HCT116 (cell line): ENCODE results near the gene GMDS. TPM values are rescaled to one million over a fixed set of nuclear protein-coding genes. Genes with fewer than 3 reads are reported as not detected.

Experiments
- ATAC-seq: fragments of 200-7000 bp; cut with Tn5 transposase; 2 replicates; pipeline ENCODE4 v1.9.1; 2020; ENCODE audit warnings: mild to moderate bottlenecking, moderate library complexity
- BruUV-seq: library from RNA; stranded (reverse); fragments of 400-500 nt; replicated peaks from 2 replicates; lab custom pipeline; 2021; lab: Mats Ljungman, UMichigan
- CTCF ChIA-PET: fragments of 300-600 bp; sonication (Branson Sonifier 250); formaldehyde crosslinking; loops from one replicate; lab custom pipeline; 2021; ENCODE audit warnings: antibody characterized with exemption; lab: Charles Lee
- POLR2A ChIA-PET: fragments of 300-600, 350-600 bp; sonication (Branson Sonifier 250); formaldehyde crosslinking; loops from one replicate; lab custom pipeline; 2021; ENCODE audit warnings: antibody characterized with exemption; lab: Charles Lee
- RAD21 ChIA-PET, 2 experiments: fragments of 300-600 bp; sonication (Branson Sonifier 250); formaldehyde crosslinking; loops; one replicate each; lab custom pipeline; 2023; ENCODE audit warnings: low total read pairs in 2 of 2; ENCODE audit not compliant: uncharacterized antibody in 2 of 2, unreplicated experiment in 2 of 2, low non-redundant PET in 1 of 2; lab: Charles Lee
- DNase-seq: peaks from one replicate; pipeline ENCODE4 v3.0.0-alpha.2; 2010; ENCODE audit warnings: low read depth, low spot score
- H2AFZ ChIP-seq: fragments of 200-600 bp; shearing (Covaris generic), sonication (generic); 2 replicates; pipeline ENCODE4 v1.6.1; 2017; ENCODE audit warnings: low read depth, mixed run types, mixed read lengths, antibody characterized with exemption, low read length; ENCODE audit not compliant: poor library complexity, severe bottlenecking
- H3K27ac ChIP-seq: 2 replicates; pipeline ENCODE4 v1.5.1; 2012; ENCODE audit warnings: low read depth, low read length
- H3K27me3 ChIP-seq: fragments of 200-600 bp; sonication (generic); 2 replicates; pipeline ENCODE4 v1.6.1; 2016; ENCODE audit warnings: mixed run types, low read length, mixed read lengths; ENCODE audit not compliant: insufficient read depth
- H3K36me3 ChIP-seq, 2 experiments: fragments of 200-500 bp in 1 of 2; fragments of 200-600 bp in 1 of 2; sonication (Bioruptor generic) in 1 of 2; sonication (generic) in 1 of 2; 2 replicates each; pipeline versions ENCODE4 v1.5.1 to v1.6.1; 2014 to 2016; ENCODE audit warnings: low read length in 2 of 2, inconsistent platforms in 1 of 2, mixed read lengths in 1 of 2, mixed run types in 1 of 2; ENCODE audit not compliant: insufficient read depth in 2 of 2, control insufficient read depth in 1 of 2
- H3K4me1 ChIP-seq, 2 experiments: fragments of 200-600 bp in 1 of 2; sonication (generic) in 1 of 2; 2 replicates each; pipeline versions ENCODE4 v1.5.1 to v1.6.1; 2012 to 2017; ENCODE audit warnings: low read length in 2 of 2, inconsistent platforms in 1 of 2, mild to moderate bottlenecking in 1 of 2, mixed read lengths in 1 of 2, mixed run types in 1 of 2, moderate library complexity in 1 of 2; ENCODE audit not compliant: insufficient read depth in 2 of 2, control insufficient read depth in 1 of 2
- H3K4me2 ChIP-seq: fragments of 200-600 bp; sonication (generic); 2 replicates; pipeline ENCODE4 v1.6.1; 2017; ENCODE audit warnings: mixed run types, low read length, mixed read lengths
- H3K4me3 ChIP-seq, 2 experiments: fragments of 200-600 bp in 1 of 2; sonication (generic) in 1 of 2; replicated peaks in 1 of 2; 2 replicates each; pipeline ENCODE4 v1.5.1; 2011 to 2016; ENCODE audit warnings: low read length in 2 of 2, control low read depth in 1 of 2, low read depth in 1 of 2, mild to moderate bottlenecking in 1 of 2, mixed read lengths in 1 of 2, mixed run types in 1 of 2
- H3K79me2 ChIP-seq: fragments of 200-600 bp; sonication (generic); 2 replicates; pipeline ENCODE4 v1.6.1; 2017; ENCODE audit warnings: mild to moderate bottlenecking, mixed run types, low read length, moderate library complexity, mixed read lengths; ENCODE audit not compliant: insufficient read depth
- H3K9ac ChIP-seq: fragments of 200-600 bp; sonication (generic); 2 replicates; pipeline ENCODE4 v1.6.1; 2016; ENCODE audit warnings: low read length, mixed read lengths
- H3K9me2 ChIP-seq: fragments of 200-600 bp; sonication (generic), shearing (Covaris generic); 2 replicates; pipeline ENCODE4 v1.6.1; 2017; ENCODE audit warnings: mixed run types, mild to moderate bottlenecking, moderate library complexity; ENCODE audit not compliant: insufficient read depth
- H3K9me3 ChIP-seq, 2 experiments: fragments of 200-500 bp in 1 of 2; fragments of 200-600 bp in 1 of 2; sonication (Bioruptor generic) in 1 of 2; sonication (generic) in 1 of 2; 2 replicates each; pipeline ENCODE4 v1.6.1; 2014 to 2017; ENCODE audit warnings: low read length in 2 of 2, mixed read lengths in 2 of 2, inconsistent platforms in 1 of 2, low read depth in 1 of 2, mild to moderate bottlenecking in 1 of 2, mixed run types in 1 of 2, moderate library complexity in 1 of 2; ENCODE audit not compliant: control insufficient read depth in 1 of 2, insufficient read depth in 1 of 2
- H4K20me1 ChIP-seq: fragments of 200-600 bp; sonication (generic), shearing (Covaris generic); 2 replicates; pipeline ENCODE4 v1.6.1; 2017; ENCODE audit warnings: mixed run types, mild to moderate bottlenecking, moderate library complexity; ENCODE audit not compliant: insufficient read depth
- ATF3 ChIP-seq: IDR thresholded peaks from 2 replicates; pipeline ENCODE4 v1.6.1; 2012
- CBX3 ChIP-seq: IDR thresholded peaks from 2 replicates; pipeline ENCODE4 v1.6.1; 2012; ENCODE audit warnings: low read depth
- CEBPB ChIP-seq: IDR thresholded peaks from 2 replicates; pipeline ENCODE4 v1.6.1; 2012; ENCODE audit warnings: low read depth
- EGR1 ChIP-seq: IDR thresholded peaks from 2 replicates; pipeline ENCODE4 v1.6.1; 2012; ENCODE audit warnings: low read depth
- ELF1 ChIP-seq: IDR thresholded peaks from 2 replicates; pipeline ENCODE4 v1.6.1; 2012; ENCODE audit warnings: low read depth, borderline replicate concordance
- EZH2phosphoT487 ChIP-seq: fragments of 200-600 bp; IDR thresholded peaks from 2 replicates; pipeline ENCODE4 v1.6.1; 2018; ENCODE audit warnings: antibody characterized with exemption, borderline replicate concordance
- FOSL1 ChIP-seq: IDR thresholded peaks from 2 replicates; pipeline ENCODE4 v1.6.1; 2012; ENCODE audit warnings: low read depth
- POLR2A ChIP-seq: IDR thresholded peaks from 2 replicates; pipeline ENCODE4 v1.7.0; 2011; ENCODE audit warnings: borderline replicate concordance; ENCODE audit not compliant: insufficient read depth, insufficient read length; ENCODE audit errors: extremely low read depth
- RAD21 ChIP-seq: IDR thresholded peaks from 2 replicates; pipeline ENCODE4 v1.6.1; 2012; ENCODE audit warnings: low read depth, mild to moderate bottlenecking
- REST ChIP-seq: IDR thresholded peaks from 2 replicates; pipeline ENCODE4 v1.6.1; 2012; ENCODE audit warnings: low read depth
- SIN3A ChIP-seq: IDR thresholded peaks from 2 replicates; pipeline ENCODE4 v1.6.1; 2012; ENCODE audit warnings: low read depth
- SP1 ChIP-seq: IDR thresholded peaks from 2 replicates; pipeline ENCODE4 v1.6.1; 2012; ENCODE audit warnings: low read depth
- SRF ChIP-seq: IDR thresholded peaks from 2 replicates; pipeline ENCODE4 v1.6.1; 2012; ENCODE audit warnings: low read depth
- TCF7L2 ChIP-seq: IDR thresholded peaks from 2 replicates; pipeline ENCODE4 v1.7.0; 2011; ENCODE audit warnings: borderline replicate concordance, inconsistent platforms; ENCODE audit not compliant: insufficient read depth, insufficient read length; ENCODE audit errors: extremely low read depth
- ZFX ChIP-seq: fragments of 450-650 bp; IDR thresholded peaks from 2 replicates; pipeline ENCODE4 v1.6.1; 2017
- intact Hi-C: fragments of 100-400 bp; cut with micrococcal nuclease; formaldehyde crosslinking; loops from 2 replicates; pipeline ENCODE4 v1.10.0; 2022
- total RNA-seq: library from RNA; stranded (reverse); gene quantifications from one replicate; pipeline ENCODE4 v1.2.1, GENCODE V29; 2021; ENCODE audit not compliant: unreplicated experiment

The GMDS gene
- total RNA-seq, 1 experiment from 2014 or later, result 34.4 TPM

DNA sequence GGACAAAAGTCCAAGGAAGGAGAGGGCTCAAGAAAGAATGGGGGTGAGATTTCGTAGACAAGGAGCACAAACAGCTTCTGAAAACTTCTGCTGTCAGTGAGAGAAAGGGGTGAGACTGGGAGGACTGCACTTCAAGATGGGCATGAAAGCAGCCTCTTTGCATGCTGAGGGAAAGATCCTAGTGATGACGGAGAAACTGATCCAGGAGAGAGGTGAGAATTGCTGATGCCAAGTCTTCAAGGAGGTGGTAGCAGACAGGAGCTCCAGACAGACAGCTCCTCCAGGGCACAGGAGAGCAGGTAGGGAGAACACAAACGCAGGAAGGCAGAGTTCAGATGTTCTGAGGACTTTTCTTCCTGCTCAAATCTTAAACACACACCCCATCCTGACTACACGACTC is 303.9 kb downstream of the GMDS start:
- TF ChIP-seq CBX3 (no peak), EZH2phosphoT487 (no peak), RAD21 (no peak), EGR1 (no peak), CEBPB (no peak), ZFX (no peak), ATF3 (no peak), REST (no peak), ELF1 (no peak), SRF (no peak), POLR2A (no peak), SP1 (no peak), SIN3A (no peak), FOSL1 (no peak), TCF7L2 (no peak)
- ATAC-seq, result no peak

More for the DNA sequence above, 303.9 kb downstream of the GMDS start:
- no peak for DNase-seq
- Histone ChIP-seq H2AFZ (no peak overlapping the region), H3K36me3 (no peaks in the 10 kb centered on the region), H3K4me1 (no peaks in the 10 kb centered on the region), H3K79me2 (no peaks in the 10 kb centered on the region), H3K9me2 (no peaks in the 10 kb centered on the region), H3K27me3 (no peaks in the 10 kb centered on the region), H3K9ac (no peak overlapping the region), H3K27ac (no peak overlapping the region), H3K9me3 (no peaks in the 10 kb centered on the region), H3K4me3 (no peak overlapping the region), H4K20me1 (no peaks in the 10 kb centered on the region), H3K4me2 (no peak overlapping the region)
- intact Hi-C loops, result no loop called here
- ChIA-PET RAD21 (no interaction called here), POLR2A (no interaction called here), CTCF (no interaction called here)
- BruUV-seq, result no TSS peak
